Measurements from ENCODE around the gene SRSF5.
"Not testable (repeated sequence)": the region's sequence is repeated elsewhere in the genome, so short reads cannot be mapped to it uniquely, and the experiment has no call there.

The SRSF5 gene

GRCh38 chr14:69808919-69809808 lies 42.2 kb downstream of the SRSF5 start:
- no peak for FAIRE-seq

GRCh38 chr14:69811227-69811867 lies 44.4 kb downstream of the SRSF5 start:
- no peak for FAIRE-seq

GRCh38 chr14:69811868-69812252 lies 44.9 kb downstream of the SRSF5 start:
- FAIRE-seq: no peak

- no peak for FAIRE-seq
Measured at GRCh38 chr14:69812711-69813110, 45.8 kb downstream of the SRSF5 start.

- not testable (repeated sequence) for FAIRE-seq
Measured at GRCh38 chr14:69813346-69813745, 46.4 kb downstream of the SRSF5 start.

- no peak for FAIRE-seq
Measured at GRCh38 chr14:69814397-69814796, 47.5 kb downstream of the SRSF5 start.

- no peak for FAIRE-seq
Measured at GRCh38 chr14:69815556-69815955, 48.6 kb downstream of the SRSF5 start.

- no peak for FAIRE-seq
Measured at GRCh38 chr14:69816216-69816615, 49.3 kb downstream of the SRSF5 start.

GRCh38 chr14:69818758-69819191 lies 51.8 kb downstream of the SRSF5 start:
- FAIRE-seq: no peak

- no peak for FAIRE-seq
Measured at GRCh38 chr14:69819607-69820006, 52.7 kb downstream of the SRSF5 start.

- FAIRE-seq: no peak
Measured at GRCh38 chr14:69820991-69821390, 54.0 kb downstream of the SRSF5 start.

All from colon (tissue), 2 donors.